T-helper 1 cell treated with Interleukin-12 subunit alpha and Interleukin-12 subunit beta and Interleukin-4 antibody, amounts not matched to agents 30 ng/mL and 1 ng/mL, for 36 hours (primary cell): ENCODE results near the gene TTC28. TPM values are rescaled to one million over a fixed set of nuclear protein-coding genes. Genes with fewer than 3 reads are reported as not detected.

Experiments
- intact Hi-C: fragments of 100-400 bp; cut with micrococcal nuclease; formaldehyde crosslinking; loops from one replicate; pipeline ENCODE4 v1.15.1; 2024
- total RNA-seq: library from RNA; stranded (reverse); gene quantifications from 2 replicates; pipeline ENCODE4 v1.2.3, GENCODE V29; 2022

The TTC28 gene
- total RNA-seq, 1 donor from 2014 or later = 3.1 TPM

DNA sequence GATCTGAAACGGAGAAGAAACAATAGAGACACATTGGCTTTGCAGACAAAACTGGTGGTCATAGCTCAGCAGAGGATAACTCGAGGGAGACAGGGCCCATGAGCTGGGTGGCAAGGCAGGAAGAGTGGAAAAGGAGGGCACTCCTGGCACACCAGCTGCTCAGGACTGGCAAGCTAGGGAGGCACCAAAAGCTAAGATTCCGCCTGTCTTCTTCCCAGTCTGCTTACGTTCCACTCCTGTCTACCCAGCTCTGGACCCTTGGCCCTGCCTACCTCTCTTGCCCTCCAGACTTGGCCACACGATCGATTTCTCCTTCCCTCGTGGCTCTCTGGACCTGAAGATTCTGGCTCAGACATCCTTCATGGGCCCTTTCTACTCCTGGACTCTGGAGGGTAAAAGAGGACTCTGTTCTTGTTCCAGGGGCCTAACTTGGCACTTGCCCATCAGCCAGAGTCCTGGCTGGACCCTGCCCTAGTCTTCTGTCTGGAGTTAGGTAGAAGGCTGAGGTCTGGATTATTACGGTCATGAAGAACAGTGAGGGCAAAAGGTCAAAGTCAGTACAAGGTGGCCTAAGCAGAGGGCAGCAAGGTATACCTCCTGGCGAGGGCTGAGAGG lies 645.4 kb downstream of the TTC28 start:
- intact Hi-C loops = no loop called here

DNA sequence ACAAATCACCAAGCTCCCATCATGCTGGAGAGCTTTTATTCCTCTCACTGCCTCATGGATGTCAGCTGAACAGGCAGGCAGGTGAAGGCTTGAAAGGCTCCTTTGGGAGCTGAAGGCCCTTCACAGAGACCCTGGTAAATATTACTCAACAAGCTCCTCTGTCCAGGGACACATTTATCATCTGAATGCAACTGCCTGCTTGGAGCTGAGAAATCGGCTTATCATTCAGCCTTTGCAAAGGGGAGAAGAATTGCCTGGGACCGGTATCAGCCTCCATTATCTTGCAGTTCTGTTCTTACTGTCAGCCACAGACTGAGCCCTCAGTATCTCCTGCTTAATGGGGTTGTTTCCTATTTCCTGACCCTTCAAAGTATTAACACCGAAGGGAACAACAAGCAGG lies 646.8 kb downstream of the TTC28 start:
- intact Hi-C loops = no loop called here

DNA sequence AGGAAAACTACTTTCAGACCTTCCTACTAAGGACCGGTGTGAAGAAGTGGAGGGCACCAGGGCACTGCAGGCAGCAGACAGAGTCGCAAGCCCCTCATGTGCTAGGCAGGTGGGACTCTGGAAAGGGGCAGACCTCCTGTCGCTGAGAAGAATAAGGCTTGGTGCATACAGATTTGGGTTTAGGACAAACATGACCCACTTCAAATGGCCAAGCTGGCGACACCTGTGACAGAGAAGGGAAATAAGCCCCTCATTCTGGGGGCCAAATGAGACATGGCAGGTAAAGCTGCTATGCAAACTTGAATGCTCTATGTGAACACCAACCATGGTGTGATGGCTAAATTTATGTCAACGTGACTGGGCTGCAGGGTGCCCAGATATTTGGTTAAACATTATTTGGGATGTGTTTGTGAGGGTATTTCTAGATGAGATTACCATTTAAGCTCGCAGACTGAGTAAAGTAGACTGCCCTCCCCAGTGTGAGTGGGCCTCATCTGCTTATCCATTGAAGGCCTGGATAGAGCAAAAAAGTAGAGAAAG lies 648.2 kb downstream of the TTC28 start:
- intact Hi-C loops = no loop called here

DNA sequence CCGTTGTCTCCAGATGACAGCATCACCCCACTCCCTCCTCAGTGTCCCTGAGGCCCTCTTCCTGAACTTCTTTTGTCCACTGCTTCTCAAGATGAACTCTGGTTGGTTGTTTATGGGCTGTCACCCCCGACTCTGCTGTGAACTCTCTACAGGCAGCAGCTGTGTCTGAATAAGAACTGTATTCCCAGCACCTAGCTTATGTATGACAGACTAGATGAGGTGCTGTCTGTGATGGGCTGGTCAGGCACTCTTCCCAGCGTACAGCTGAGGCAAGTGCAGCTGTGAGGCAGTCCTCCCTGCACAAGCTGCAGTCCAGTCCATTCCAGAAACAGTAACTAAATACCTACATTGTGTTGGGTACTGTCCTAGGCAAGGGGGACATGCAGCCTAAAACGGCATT lies 649.2 kb downstream of the TTC28 start:
- intact Hi-C loops = no loop called here

DNA sequence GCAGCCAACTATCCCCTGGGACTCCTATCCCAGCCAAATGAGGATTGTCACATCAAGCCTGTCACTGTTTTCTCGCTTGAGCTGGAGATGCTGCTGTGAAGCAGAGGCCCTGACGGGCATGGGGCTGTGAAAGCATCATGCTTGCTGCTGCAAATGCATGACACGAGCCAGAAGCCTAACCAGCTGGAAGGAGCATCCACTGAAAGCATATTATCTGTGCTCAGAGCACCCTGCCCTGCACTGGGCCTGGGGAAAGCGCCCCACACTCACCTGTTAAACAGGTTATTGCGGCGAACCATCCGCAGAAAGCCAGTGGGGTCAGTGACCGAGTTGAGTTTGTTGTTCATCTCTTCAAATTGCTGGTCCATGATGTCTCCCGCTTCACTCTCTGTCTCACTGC lies 649.7 kb downstream of the TTC28 start:
- intact Hi-C loops = no loop called here

DNA sequence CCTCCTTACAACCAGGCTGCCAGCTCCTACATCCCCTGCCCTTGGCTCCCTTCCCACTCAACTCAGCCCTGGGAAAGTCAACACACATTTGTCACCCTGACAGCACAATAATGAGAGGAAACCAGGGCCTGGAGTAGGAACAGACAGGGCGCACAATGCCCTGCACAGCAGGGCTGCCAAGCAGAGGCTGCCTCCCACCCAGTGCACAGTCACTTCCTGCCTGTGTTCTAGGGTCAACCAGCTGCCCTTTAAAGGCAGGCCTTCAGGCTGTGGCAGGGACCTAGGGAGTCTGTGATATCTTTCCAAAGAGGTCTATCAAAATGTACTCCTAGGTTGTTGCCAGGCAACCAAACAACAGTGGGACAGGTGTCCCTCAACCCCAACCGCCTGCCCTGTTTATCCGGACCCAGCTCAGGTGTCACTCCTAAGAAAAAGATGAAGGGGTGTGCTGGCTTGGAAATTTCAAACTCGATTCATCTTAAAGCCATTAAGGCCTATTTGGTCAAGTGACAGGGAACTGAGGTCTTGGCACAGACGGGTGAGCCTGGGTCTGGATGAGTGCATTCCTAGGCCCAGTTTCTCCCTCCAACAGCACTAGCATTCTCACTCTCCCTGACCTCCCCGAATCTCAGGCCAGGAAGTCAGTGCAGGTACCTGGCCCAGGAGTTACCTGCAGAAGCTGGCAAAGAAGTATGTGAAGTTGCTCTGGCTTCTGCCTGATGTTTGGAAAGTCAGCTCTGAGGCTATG lies 650.3 kb downstream of the TTC28 start:
- intact Hi-C loops = no loop called here

DNA sequence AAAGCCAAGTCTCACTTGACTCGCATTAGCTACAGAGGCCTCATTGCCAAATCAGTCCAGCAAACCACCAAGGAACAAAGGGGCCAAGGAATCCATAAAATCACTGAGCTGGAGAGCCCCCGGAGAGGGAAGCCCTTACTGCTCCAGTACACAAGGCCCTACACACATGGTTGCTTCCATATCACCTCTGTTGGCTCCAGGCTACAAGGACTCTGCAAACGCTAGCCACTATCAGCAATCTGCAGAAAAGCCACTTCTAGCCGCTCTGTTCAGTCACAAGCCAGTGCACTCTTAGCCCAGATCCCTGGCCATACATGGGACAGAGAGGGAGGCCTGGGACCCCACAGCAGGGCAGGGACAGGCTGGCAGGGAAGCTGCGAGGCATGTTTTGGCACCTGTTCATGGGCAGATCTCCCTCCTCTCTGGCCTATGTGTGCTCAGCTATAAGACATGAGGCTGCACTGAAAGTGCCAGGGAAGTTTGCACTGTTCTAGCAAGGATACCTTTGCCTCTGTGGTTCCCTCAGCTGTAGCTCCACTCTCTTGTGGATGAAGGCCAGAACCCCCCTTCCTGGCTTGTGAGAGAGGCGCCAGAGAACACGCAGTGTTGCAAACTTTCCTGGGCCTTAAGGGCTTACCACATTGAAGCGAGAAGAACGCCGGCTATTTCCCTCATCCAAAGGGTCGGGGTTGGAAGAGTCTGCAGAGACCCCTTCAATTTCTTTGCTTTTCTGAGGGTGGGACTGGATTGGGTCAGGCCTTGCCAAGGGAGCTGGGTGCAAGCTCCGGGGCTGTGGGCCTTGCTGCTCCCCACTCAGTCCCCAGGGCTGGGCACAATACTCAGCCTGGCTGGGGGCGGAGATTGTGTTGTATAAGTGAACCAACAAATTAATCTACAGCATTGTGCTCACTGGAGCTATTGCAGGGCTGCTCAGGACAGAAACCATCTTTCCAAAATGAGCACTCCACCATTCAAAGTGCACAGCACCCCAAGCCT lies 651.9 kb downstream of the TTC28 start:
- intact Hi-C loops = no loop called here

DNA sequence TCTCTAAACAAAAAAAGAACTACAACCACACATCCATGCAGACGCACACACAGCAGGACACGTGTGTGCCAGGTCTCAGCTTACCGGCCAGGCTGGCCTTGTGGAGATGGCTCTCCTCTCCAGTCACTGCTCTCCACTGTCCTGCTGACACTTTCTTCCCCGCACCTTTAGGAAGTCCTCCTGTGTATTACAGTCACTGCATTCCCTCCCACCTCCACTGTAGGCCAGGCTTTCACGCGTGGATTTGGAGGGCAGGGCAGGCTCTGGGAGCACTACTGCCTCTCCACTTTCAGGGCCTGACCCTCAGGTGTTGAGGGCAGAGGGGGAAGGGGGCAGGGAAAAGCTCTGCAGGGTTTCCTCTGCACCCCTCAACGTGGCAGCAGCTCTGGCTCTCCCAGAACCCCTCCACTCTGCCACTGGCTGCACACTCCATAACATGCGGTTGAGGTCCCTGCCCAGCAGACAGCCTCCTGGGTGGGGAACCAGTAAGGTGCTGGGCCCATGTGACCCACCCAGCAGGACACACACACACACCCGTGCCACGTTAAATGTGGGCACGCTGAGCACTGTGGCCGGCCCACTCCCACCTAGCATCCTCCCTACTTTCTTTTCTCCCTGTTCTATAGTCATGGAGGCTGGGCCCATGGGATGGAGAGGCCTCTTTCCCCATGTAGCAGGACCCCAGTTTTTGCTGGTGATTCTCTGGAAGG lies 653.6 kb downstream of the TTC28 start:
- intact Hi-C loops = no loop called here

DNA sequence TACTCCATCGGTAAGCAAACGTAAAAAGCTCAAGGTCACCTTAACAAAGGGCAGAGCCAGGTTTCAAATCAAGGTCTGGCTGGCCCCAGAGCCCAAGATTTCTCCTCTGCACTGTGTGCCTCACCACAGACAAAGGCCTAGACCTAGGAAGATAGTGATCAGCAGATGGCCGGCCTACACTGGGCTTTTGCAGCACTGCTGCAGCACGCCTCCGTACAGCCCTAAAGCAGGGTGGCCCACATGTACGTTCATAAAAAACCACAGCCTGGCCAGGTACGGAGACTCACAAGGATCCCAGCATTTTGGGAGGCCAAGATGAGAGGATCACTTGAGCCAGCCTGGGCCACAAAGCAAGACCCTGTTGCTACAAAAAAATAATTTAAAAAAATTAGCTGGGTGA lies 654.3 kb downstream of the TTC28 start:
- intact Hi-C loops = no loop called here

DNA sequence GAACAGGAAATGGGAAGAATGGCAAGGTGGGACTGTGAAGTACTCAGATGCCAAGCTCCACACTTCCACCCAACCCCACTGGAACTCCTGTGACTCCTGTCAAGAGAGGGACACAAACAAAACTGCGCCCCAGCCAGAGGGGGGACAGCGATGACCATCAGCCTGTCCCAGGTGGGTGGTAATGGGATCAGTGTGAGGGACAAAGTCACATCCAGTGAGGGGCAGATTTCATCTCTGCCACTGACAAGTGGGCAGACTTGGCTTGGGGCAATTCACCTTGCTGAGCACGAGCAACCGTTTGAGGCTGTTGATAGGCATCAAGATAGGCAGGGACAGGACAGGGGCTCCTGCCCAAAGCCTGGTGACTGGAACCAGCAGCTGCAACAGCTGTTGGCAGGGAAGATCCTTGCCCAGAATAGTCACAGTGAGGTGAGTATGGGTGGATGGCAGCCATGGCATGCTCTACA lies 655.2 kb downstream of the TTC28 start:
- intact Hi-C loops = no loop called here

DNA sequence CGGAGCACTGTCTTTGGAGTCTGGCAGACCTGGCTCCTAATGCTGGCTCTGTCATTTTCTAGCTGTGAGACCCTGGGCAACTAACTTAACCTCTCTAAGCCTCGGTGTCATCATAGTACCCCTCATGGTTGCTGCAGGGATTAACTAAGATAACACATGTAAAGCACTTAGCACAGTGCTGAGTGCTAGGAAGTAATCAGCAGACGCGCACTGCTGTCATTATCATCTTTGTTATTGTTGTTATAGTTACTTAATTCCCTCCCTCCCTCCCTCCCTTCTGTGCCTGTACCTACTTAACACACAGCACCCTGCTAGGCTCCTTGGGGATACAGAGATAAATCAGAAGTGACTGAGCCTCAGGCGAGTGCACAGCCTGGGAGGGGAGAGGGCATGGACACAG lies 655.9 kb downstream of the TTC28 start:
- intact Hi-C loops = no loop called here

DNA sequence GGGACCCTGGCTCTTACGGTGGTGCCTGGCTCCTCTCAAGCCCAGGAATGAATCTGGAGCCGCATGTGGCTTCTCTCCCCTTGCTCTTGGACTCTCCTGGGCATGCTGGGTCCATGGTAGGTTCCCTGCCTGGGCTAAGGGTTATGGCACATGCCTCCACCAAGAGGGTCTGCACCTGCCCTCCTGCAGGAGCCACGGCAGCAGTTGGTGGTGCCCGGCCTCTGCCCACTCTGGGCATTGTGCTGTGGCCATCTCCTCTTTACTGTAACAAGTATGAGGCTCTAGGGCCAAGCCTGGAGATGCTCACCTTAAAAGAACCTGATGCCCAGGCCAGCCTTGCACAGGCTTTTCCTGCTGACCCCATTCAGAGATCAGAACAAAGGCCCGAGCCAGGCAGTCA lies 656.6 kb downstream of the TTC28 start:
- intact Hi-C loops = no loop called here

DNA sequence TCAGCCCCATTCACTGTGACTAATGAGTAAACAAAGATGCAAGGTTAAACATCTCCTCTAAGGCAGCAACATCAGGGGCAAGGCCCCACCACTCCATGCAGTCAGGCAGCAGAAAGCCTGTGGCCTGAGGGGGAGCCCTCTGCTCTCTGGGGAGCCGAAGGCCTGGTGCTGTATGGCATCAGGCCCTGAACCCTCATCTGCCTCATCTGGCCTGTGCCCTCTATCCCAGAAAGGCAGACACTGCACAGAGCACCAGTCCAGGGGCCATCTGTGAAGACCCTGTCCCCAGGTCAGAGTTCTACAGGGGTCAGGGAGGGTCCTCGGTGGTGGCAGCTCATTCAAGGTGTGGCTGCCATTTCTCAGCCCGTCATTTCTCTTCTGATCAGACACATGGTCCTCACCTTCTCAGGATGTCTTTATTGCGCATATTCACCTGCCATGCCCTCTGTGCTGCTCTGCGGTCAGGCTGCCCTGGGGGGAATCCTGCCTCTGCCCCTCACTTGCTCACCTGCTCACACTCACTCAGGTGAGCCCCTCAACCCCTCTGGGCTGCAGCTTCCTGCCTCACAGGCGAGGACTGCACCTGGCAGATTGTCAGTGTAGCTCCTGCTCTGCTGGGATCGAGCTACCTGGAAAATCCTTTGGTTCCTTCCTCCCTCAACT lies 657.5 kb downstream of the TTC28 start:
- intact Hi-C loops = no loop called here

DNA sequence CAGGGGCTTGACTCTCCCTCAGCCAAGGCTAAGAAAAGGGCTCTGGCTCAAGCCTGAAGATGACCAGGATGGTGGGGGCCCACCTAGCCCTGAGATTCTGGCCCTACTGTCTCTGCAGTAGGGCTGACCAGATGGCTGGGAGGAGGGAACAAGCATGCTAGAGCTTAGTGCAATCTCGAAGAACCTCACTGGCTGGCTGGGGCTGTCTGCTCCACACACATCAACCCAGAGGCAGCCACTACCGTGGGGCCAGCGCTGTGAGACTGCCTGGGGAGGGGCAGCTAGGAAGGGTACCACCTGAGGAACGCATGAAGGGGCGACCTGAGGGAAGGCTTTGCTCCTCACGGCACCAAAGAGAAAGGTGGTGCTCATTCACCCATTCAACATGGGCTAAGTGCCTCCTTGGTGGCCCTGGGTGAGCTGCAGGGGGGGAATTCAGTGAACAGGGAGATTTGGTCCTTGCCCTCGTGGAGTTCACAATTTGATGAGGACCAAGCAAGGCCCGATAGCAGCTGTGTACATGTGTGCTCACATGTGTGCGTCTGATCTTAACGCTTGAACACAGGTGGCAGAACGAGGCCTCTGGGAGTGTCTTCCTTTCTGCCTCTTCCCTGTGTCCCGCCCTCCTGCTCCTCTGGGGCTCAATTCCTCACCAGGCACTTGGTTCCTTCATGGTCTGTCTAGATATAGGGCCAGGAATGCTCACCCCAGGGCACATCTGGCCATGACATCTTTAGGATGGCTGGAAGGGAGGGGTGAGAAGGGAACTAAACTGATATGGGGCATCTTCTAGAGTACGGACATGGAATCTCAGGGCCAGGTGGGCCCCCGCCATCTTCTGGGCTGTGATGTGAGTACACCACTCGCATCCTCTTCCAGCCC lies 658.3 kb downstream of the TTC28 start:
- intact Hi-C loops = no loop called here

DNA sequence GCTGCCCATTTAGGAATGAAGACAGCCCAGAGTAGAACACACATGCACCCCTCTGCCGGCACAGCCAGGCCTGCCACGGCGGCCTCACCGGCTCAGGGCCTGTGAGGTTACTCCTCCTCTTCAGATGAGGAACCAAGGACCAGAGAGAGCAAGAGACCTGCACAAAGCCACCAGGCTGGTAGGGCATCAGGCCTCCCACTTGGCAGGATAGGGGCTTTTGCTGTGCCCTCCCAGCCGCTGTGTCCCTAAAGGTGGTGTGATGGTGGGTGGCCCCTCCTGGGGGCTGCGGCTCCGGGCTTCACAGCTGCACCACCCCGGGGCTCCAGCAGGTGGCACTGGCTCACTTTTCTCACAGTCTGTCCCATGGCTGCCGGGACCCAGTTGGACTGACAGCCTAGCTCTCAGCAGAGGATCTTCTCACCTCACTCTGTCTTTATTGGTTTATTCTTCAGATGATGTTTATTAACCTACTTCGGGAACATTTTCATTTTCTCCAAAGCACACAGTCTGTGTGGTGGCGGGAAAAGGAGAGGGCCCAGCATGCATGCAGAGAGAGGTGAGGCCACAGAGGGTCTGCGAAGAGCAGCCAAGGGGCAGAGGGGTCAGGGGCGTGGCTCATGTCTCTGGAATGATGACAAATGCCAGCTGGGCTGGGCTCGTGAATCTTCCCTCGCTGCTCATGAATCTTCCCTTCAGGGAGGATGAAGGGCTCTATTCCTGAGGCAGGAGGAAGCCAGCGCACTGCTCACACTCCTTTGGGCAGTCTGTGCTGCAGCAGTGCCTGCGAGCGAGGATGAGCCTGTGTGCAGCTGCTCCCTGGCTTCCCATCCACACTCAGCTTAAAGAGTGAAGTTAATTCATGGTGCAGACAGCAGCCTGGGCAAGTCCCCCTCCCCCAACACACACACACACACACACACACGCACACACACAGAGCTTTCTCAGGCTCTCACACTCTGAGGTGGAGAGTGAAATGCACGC lies 659.5 kb downstream of the TTC28 start:
- intact Hi-C loops = loop anchor here (1.0 kb wide), 2 partner anchors 422 to 574 kb away; no protein-coding TSS in a partner anchor

DNA sequence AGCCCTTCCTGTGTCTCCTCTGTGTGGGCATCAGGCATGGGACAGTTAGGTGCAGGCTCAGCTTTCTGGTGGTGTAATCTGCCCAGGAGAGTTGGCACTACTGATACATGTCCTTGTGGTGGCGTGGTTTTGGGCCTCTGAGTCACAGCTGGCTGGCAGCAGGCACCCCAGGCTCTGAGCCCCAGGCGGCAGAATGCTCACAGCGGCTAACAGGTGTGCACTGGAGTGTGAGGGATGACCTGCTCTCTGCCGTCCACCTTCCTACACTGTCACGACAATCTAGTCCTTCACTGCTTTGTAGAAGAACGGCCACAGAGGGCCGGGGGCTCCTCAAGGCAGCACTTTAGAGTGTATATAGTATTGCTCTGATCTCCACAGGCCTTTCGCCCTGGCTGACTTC lies 660.3 kb downstream of the TTC28 start:
- intact Hi-C loops = no loop called here

DNA sequence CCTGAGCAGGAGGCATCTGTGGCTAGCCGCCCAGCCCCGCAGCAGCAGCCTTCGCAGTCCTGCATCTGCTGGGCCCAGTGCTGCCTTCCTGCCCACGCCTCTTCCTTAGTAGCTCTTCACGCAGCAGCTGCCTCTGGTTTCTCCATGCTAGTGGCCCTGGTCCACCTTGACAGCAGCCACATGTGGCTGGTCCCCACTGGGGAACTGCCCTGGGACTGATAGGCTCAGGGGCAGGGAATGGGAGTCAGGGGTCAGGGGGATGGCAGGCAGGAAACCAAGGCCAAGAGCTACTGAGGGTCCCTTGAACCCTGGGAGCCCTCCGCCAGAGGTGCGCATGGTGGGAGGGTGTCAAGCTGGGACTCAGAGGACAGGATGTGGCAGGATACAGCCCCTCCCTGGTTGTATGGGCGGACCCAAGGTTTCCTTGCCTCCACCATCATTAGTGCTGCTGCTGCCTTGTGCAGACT lies 661.1 kb downstream of the TTC28 start:
- intact Hi-C loops = no loop called here

DNA sequence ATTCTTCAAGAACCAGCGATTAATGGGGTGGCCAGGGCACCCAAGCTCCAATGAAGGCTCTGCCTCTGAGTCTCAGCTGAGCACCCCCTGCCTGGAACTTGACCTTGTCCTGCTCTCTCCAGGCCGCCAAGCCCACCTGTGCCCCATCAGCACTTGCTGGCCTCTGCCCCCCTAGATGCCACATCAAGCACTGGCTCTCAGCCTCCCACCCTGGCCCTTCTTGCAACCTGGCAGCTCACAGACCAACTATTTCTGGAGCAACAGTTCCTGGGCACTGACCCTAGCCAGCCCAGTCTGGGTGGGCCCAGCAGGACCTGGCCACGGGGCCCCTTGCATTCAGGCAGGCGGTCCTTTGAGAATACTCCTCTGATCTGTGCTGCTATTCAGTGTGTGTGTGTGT lies 661.8 kb downstream of the TTC28 start:
- intact Hi-C loops = no loop called here
